Measurements from ENCODE around the gene ZNF500. TPM values are rescaled to one million over a fixed set of nuclear protein-coding genes. Genes with fewer than 3 reads are reported as not detected.
"Not testable (repeated sequence)": the region's sequence is repeated elsewhere in the genome, so short reads cannot be mapped to it uniquely, and the experiment has no call there.

Gene ZNF500
- total RNA-seq, 1 experiment from 2014 or later: 18.3 TPM

DNA sequence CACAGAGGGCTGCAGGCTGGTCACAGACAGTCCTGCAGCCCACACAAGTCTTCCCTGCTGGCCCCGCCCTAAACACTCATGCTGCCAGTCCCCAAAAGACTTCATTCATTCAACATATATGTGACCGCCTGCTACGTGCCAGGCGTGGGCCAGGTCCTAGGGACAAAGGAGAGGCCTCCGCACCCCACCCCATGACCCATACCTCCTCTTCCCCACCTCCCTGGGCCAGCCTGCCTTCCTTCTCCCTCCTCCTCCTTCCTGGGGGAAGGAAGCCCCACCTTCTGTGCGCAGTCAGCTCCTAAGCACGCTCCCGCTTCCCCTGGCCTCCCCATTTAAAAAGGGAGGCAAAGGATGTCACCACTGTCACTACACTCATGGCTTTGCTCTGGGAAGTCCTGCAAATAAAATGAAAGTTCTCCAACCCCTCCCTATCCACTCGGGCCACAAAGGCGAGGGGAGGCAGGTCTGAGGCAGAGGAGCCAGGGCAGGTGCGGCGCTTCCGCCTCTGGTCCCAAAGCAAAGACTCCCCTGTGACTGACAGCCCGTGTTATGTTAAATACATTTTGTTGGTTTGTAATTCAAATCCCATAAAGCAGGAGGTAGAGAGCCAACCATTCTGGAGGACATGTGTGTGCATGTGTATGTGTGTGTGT lies 23.6 kb downstream of the ZNF500 start:
- peak overlapping the region; percentile 0 for H3K4me2 ChIP-seq (ENCODE audit: insufficient read depth, insufficient read length, low read length)

DNA sequence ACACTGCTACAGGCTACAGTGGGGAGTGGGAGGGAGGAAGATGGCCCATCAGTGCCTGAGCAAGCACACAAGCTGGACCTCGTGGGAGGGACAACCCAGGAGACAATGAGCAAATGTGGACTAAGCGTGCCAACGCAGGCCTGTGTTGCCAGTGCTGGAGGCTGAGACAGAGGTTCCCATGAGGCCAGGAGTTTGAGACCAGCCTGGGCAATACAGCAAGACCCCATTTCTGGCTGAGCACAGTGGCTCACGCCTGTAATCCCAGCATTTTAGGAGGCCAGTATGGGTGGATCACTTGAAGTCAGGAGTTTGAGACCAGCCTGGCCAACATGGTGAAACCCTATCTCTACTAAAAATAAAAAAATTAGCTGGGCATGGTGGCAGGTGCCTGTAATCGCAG lies 28.6 kb downstream of the ZNF500 start:
- H3K18ac ChIP-seq (ENCODE audit: insufficient read length, low read depth, low read length); H4K20me1 ChIP-seq (ENCODE audit: control insufficient read depth, insufficient read depth, insufficient read length); H3K23me2 ChIP-seq (ENCODE audit: insufficient read length, low read depth, low read length, poor library complexity, severe bottlenecking); H4K8ac ChIP-seq (replicated peaks; ENCODE audit: insufficient read length, low read depth, low read length); H3K9me3 Mint-ChIP-seq; H3K27ac Mint-ChIP-seq; H3K27me3 ChIP-seq (ENCODE audit: insufficient read depth, low read length); H2AFZ ChIP-seq (ENCODE audit: low read length); H2BK20ac ChIP-seq (ENCODE audit: low read depth, low read length, poor library complexity, severe bottlenecking); H3K4ac ChIP-seq (ENCODE audit: low read depth, low read length); DNase-seq; H2BK5ac ChIP-seq (ENCODE audit: insufficient read length, low read length); H2BK15ac ChIP-seq (ENCODE audit: low read depth, low read length); H3K9me3 ChIP-seq (ENCODE audit: control insufficient read depth, low read depth, low read length); H3K4me1 ChIP-seq (ENCODE audit: insufficient read depth, low read length); H3K27ac ChIP-seq (ENCODE audit: insufficient read length, low read depth, low read length); H3K79me2 ChIP-seq (ENCODE audit: insufficient read depth, low read length); H2AK5ac ChIP-seq (ENCODE audit: insufficient read length, low read length); H3K79me1 ChIP-seq (ENCODE audit: insufficient read depth, low read depth, low read length, poor library complexity, severe bottlenecking); H3K36me3 Mint-ChIP-seq (ENCODE audit: insufficient read depth in 1 of 3, low read depth in 3 of 3); H3K14ac ChIP-seq (ENCODE audit: insufficient read depth, low read length); H2BK12ac ChIP-seq (ENCODE audit: insufficient read length, low read depth, low read length); H3K4me2 ChIP-seq (ENCODE audit: insufficient read depth, insufficient read length, low read length); H3K4me3 Mint-ChIP-seq; H3K56ac ChIP-seq (ENCODE audit: insufficient read length, low read depth, low read length); H3K9ac ChIP-seq (ENCODE audit: extremely low read depth, insufficient read length, low read length); H3T11ph ChIP-seq (ENCODE audit: low read length); H3K23ac ChIP-seq (ENCODE audit: insufficient read length, low read depth, low read length); H2BK120ac ChIP-seq (ENCODE audit: low read depth, low read length, poor library complexity, severe bottlenecking); H3K27me3 Mint-ChIP-seq (ENCODE audit: low read depth); H4K5ac ChIP-seq (ENCODE audit: insufficient read length, low read depth, low read length); H4K91ac ChIP-seq (ENCODE audit: insufficient read length, low read depth, low read length): not testable (repeated sequence)
- H3K4me1 Mint-ChIP-seq: peaks cover 13 to 16% of the 10 kb centered on the region in 2 experiments
- no CpG with 5 or more reads among the region's 5 CpGs for WGBS (ENCODE audit: extremely low coverage, insufficient read length, low lambda C conversion rate)

More for the DNA sequence above, 23.6 kb downstream of the ZNF500 start:
- no peaks in the 10 kb centered on the region for H4K20me1 ChIP-seq (ENCODE audit: control insufficient read depth, insufficient read depth, insufficient read length)
- H3K4me3 Mint-ChIP-seq: peak overlapping the region in 1 of 2 experiments; percentile 24; a peak in 1 of 5 replicates
- H3K18ac ChIP-seq (ENCODE audit: insufficient read length, low read depth, low read length): no peak overlapping the region
- H3K23me2 ChIP-seq (ENCODE audit: insufficient read length, low read depth, low read length, poor library complexity, severe bottlenecking): no peaks in the 10 kb centered on the region
- H3K27me3 Mint-ChIP-seq (ENCODE audit: low read depth): no peaks in the 10 kb centered on the region; the same call in 1 of the 2 replicates
- H3K27ac ChIP-seq (ENCODE audit: insufficient read length, low read depth, low read length): no peak overlapping the region
- no peaks in the 10 kb centered on the region for H3K4me1 ChIP-seq (ENCODE audit: insufficient read depth, low read length)
- peak overlapping the region in 1 of 3 experiments; percentile 15; a peak in 1 of 7 replicates for H3K27ac Mint-ChIP-seq
- no peak overlapping the region for H2BK15ac ChIP-seq (ENCODE audit: low read depth, low read length)
- no peak overlapping the region for H2AFZ ChIP-seq (ENCODE audit: low read length)
- DNase-seq: no peak
- no peak overlapping the region for H4K8ac ChIP-seq (replicated peaks; ENCODE audit: insufficient read length, low read depth, low read length)
- H3K36me3 Mint-ChIP-seq (ENCODE audit: insufficient read depth in 1 of 3, low read depth in 3 of 3): no peaks in the 10 kb centered on the region
- H2BK12ac ChIP-seq (ENCODE audit: insufficient read length, low read depth, low read length): no peak overlapping the region
- H3K14ac ChIP-seq (ENCODE audit: insufficient read depth, low read length): no peak overlapping the region
- no peak overlapping the region for H3K23ac ChIP-seq (ENCODE audit: insufficient read length, low read depth, low read length)
- no peak overlapping the region for H2AK5ac ChIP-seq (ENCODE audit: insufficient read length, low read length)
- no peaks in the 10 kb centered on the region for H3K9me3 ChIP-seq (ENCODE audit: control insufficient read depth, low read depth, low read length)
- TF ChIP-seq, protein P1, sequence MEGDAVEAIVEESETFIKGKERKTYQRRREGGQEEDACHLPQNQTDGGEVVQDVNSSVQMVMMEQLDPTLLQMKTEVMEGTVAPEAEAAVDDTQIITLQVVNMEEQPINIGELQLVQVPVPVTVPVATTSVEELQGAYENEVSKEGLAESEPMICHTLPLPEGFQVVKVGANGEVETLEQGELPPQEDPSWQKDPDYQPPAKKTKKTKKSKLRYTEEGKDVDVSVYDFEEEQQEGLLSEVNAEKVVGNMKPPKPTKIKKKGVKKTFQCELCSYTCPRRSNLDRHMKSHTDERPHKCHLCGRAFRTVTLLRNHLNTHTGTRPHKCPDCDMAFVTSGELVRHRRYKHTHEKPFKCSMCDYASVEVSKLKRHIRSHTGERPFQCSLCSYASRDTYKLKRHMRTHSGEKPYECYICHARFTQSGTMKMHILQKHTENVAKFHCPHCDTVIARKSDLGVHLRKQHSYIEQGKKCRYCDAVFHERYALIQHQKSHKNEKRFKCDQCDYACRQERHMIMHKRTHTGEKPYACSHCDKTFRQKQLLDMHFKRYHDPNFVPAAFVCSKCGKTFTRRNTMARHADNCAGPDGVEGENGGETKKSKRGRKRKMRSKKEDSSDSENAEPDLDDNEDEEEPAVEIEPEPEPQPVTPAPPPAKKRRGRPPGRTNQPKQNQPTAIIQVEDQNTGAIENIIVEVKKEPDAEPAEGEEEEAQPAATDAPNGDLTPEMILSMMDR (conservative IDR thresholded peaks at IDR 0.05): no peak
- H4K5ac ChIP-seq (ENCODE audit: insufficient read length, low read depth, low read length): no peak overlapping the region
- no peak overlapping the region for H2BK20ac ChIP-seq (ENCODE audit: low read depth, low read length, poor library complexity, severe bottlenecking)
- no CpG with 5 or more reads among the region's 14 CpGs for WGBS (ENCODE audit: extremely low coverage, insufficient read length, low lambda C conversion rate)
- no peaks in the 10 kb centered on the region for H3K79me1 ChIP-seq (ENCODE audit: insufficient read depth, low read depth, low read length, poor library complexity, severe bottlenecking)
- H3T11ph ChIP-seq (ENCODE audit: low read length): no peak overlapping the region
- no peak overlapping the region for H3K56ac ChIP-seq (ENCODE audit: insufficient read length, low read depth, low read length)
- H2BK120ac ChIP-seq (ENCODE audit: low read depth, low read length, poor library complexity, severe bottlenecking): no peak overlapping the region
- H2BK5ac ChIP-seq (ENCODE audit: insufficient read length, low read length): no peak overlapping the region
- no peaks in the 10 kb centered on the region for H3K9me3 Mint-ChIP-seq
- no peak overlapping the region for H4K91ac ChIP-seq (ENCODE audit: insufficient read length, low read depth, low read length)
- H3K79me2 ChIP-seq (ENCODE audit: insufficient read depth, low read length): no peaks in the 10 kb centered on the region
- peak overlapping the region; percentile 8 for H3K9ac ChIP-seq (ENCODE audit: extremely low read depth, insufficient read length, low read length)
- no peaks in the 10 kb centered on the region for H3K27me3 ChIP-seq (ENCODE audit: insufficient read depth, low read length)
- no peak overlapping the region for H3K4ac ChIP-seq (ENCODE audit: low read depth, low read length)
- peaks cover 16 to 27% of the 10 kb centered on the region in 2 experiments for H3K4me1 Mint-ChIP-seq

Measured in H9 (cell line).